HepG2 (cell line): ENCODE results near the gene CAPN8. TPM values are rescaled to one million over a fixed set of nuclear protein-coding genes. Genes with fewer than 3 reads are reported as not detected.
A peak's percentile ranks its signal among the peaks of the same experiment; 100 is the strongest.

ENCODE experiments used
- ATAD3A ChIP-seq: sonication (generic); formaldehyde crosslinking; IDR thresholded peaks from 2 replicates; pipeline ENCODE4 v1.4.0; 2020; ENCODE audit warnings: missing genetic modification reagents
- DNMT1 ChIP-seq: sonication (generic); formaldehyde crosslinking; IDR thresholded peaks from 2 replicates; pipeline ENCODE4 v1.5.1; 2020; ENCODE audit warnings: mild to moderate bottlenecking, missing genetic modification reagents
- DR1 ChIP-seq: sonication (generic); formaldehyde crosslinking; IDR thresholded peaks from 2 replicates; pipeline ENCODE4 v1.8.0; 2021; ENCODE audit warnings: mild to moderate bottlenecking, missing genetic modification reagents, inconsistent platforms
- E2F5 ChIP-seq: sonication (generic); formaldehyde crosslinking; conservative IDR thresholded peaks from 2 replicates; pipeline ENCODE4 v1.4.0; 2020; ENCODE audit warnings: missing genetic modification reagents
- GABPA ChIP-seq, 2 experiments: IDR thresholded peaks; 2 replicates each; pipeline ENCODE4 v1.6.1; 2011 to 2016; ENCODE audit warnings: low read depth in 2 of 2, low read length in 1 of 2, missing biosample characterization in 1 of 2, missing genetic modification characterization in 1 of 2
- GPBP1L1 ChIP-seq: sonication (generic); formaldehyde crosslinking; IDR thresholded peaks from 2 replicates; pipeline ENCODE4 v1.5.0; 2020; ENCODE audit warnings: mild to moderate bottlenecking, missing genetic modification reagents
- HNF1B ChIP-seq: sonication (generic); formaldehyde crosslinking; IDR thresholded peaks from 2 replicates; pipeline ENCODE4 v1.5.1; 2020; ENCODE audit warnings: mild to moderate bottlenecking, moderate library complexity, missing genetic modification reagents
- HOXA3 ChIP-seq: sonication (generic); formaldehyde crosslinking; IDR thresholded peaks from 2 replicates; pipeline ENCODE4 v1.5.0; 2020; ENCODE audit warnings: missing genetic modification reagents
- LCORL ChIP-seq, 2 experiments: fragments of 450-650 bp in 1 of 2; sonication (generic) in 1 of 2; formaldehyde crosslinking in 1 of 2; IDR thresholded peaks; 2 replicates each; pipeline versions ENCODE4 v1.5.0 to v1.6.1; 2017 to 2020; ENCODE audit warnings: antibody characterized with exemption in 1 of 2, missing genetic modification reagents in 1 of 2
- MLLT10 ChIP-seq: sonication (generic); formaldehyde crosslinking; IDR thresholded peaks from 2 replicates; pipeline ENCODE4 v1.4.0; 2020; ENCODE audit warnings: missing genetic modification reagents
- MTA3 ChIP-seq: sonication (generic); formaldehyde crosslinking; IDR thresholded peaks from 2 replicates; pipeline ENCODE4 v1.4.0; 2020; ENCODE audit warnings: missing genetic modification reagents
- NBN ChIP-seq: fragments of 450-650 bp; conservative IDR thresholded peaks from 2 replicates; pipeline ENCODE4 v1.6.1; 2017
- SMARCE1 ChIP-seq: fragments of 450-650 bp; IDR thresholded peaks from 2 replicates; pipeline ENCODE4 v1.6.1; 2017; ENCODE audit warnings: borderline replicate concordance
- SOX13 ChIP-seq, 3 experiments: fragments of 450-650 bp in 1 of 3; sonication (generic) in 1 of 3; formaldehyde crosslinking in 1 of 3; IDR thresholded peaks in 2 of 3; conservative IDR thresholded peaks in 1 of 3; 2 replicates each; pipeline versions ENCODE4 v1.5.0 to v1.6.1; 2016 to 2020; ENCODE audit warnings: antibody characterized with exemption in 1 of 3, mild to moderate bottlenecking in 1 of 3, missing compliant biosample characterization in 1 of 3, missing genetic modification reagents in 1 of 3, moderate library complexity in 1 of 3
- WIZ ChIP-seq: sonication (generic); formaldehyde crosslinking; IDR thresholded peaks from 2 replicates; pipeline ENCODE4 v1.5.1; 2020; ENCODE audit warnings: mild to moderate bottlenecking, missing genetic modification reagents
- ZNF264 ChIP-seq: sonication (generic); formaldehyde crosslinking; IDR thresholded peaks from 2 replicates; pipeline ENCODE4 v1.4.0; 2020; ENCODE audit warnings: missing genetic modification reagents
- ZNF431 ChIP-seq: sonication (generic); formaldehyde crosslinking; IDR thresholded peaks from 2 replicates; pipeline ENCODE4 v1.9.0; 2022; ENCODE audit warnings: missing genetic modification reagents, low read depth, mild to moderate bottlenecking, borderline replicate concordance
- ZNF44 ChIP-seq: sonication (generic); formaldehyde crosslinking; IDR thresholded peaks from 2 replicates; pipeline ENCODE4 v1.5.1; 2020; ENCODE audit warnings: mild to moderate bottlenecking, missing genetic modification reagents
- ZNF468 ChIP-seq: sonication (generic); formaldehyde crosslinking; IDR thresholded peaks from 2 replicates; pipeline ENCODE4 v1.8.0; 2022; ENCODE audit warnings: mild to moderate bottlenecking, moderate library complexity, missing genetic modification reagents
- ZNF496 ChIP-seq: sonication (generic); formaldehyde crosslinking; IDR thresholded peaks from 2 replicates; pipeline ENCODE4 v1.8.1; 2023; ENCODE audit warnings: mild to moderate bottlenecking, moderate library complexity, missing genetic modification reagents; ENCODE audit not compliant: insufficient replicate concordance
- ZNF652 ChIP-seq: IDR thresholded peaks from 2 replicates; pipeline ENCODE4 v1.6.1; 2016; ENCODE audit warnings: low read depth, borderline replicate concordance
- ZNF704 ChIP-seq: sonication (generic); formaldehyde crosslinking; IDR thresholded peaks from 2 replicates; pipeline ENCODE4 v1.8.1; 2023; ENCODE audit warnings: mild to moderate bottlenecking, inconsistent platforms, moderate library complexity, missing genetic modification reagents, borderline replicate concordance
- ZNF800 ChIP-seq: sonication (generic); formaldehyde crosslinking; IDR thresholded peaks from 2 replicates; pipeline ENCODE4 v1.4.0; 2020; ENCODE audit warnings: missing genetic modification reagents
- ZSCAN21 ChIP-seq: sonication (generic); formaldehyde crosslinking; IDR thresholded peaks from 2 replicates; pipeline ENCODE4 v1.8.0; 2022; ENCODE audit warnings: mild to moderate bottlenecking, missing genetic modification reagents, moderate library complexity, borderline replicate concordance
- polyA plus RNA-seq, 8 experiments: library from polyadenylated mRNA; depleted of rRNA in 3 of 8; stranded (reverse) in 7 of 8; unstranded in 1 of 8; fragments of >200 nt; fragmentation: Illumina TruSeq in 4 of 8; extraction: Trizol in 4 of 8; gene quantifications; 2 replicates each; pipeline versions ENCODE4 v1.2.1 to v1.2.3, GENCODE V29; 2011 to 2016; ENCODE audit warnings: low read depth in 4 of 8, missing spikeins in 1 of 8, mixed read lengths in 1 of 8; ENCODE audit not compliant: insufficient read depth in 1 of 8
- total RNA-seq, 5 experiments: library from RNA; depleted of rRNA; stranded (reverse); fragments of >200 nt; fragmentation: Illumina TruSeq; extraction: Trizol; gene quantifications; 2 replicates each; pipeline ENCODE4 v1.2.3, GENCODE V29; 2016; ENCODE audit warnings: low read depth in 1 of 5

The CAPN8 gene
- total and polyA plus RNA-seq, 2 of the 13 experiments (the other 11 are each of a cell fraction or from before 2014, with no cell fraction given), result 0.20 to 0.25 TPM

DNA sequence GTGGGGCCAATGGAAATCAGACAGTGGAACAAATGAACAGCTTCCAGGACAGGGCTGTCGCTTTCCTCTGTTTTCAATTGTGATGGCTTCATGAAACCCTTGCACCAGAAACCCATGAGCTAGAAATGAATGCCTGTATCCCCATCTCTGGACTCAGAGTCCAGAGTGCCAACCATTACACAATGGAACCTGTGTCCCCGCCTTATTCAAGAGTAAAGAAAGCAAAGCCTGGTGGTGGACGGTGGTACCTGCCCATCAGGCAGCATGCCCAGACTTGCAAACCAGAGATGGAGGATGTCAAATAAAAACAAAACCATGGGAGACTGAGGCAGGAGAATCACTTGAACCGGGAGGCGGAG, 42.5 kb upstream of the CAPN8 start (continued):
- TF ChIP-seq E2F5 (CRISPR knock-in tag) (no peak), NBN (no peak), WIZ (CRISPR knock-in tag) (0 out of 2 replicates have a peak, but pooled peaks have one; percentile 28), DR1 (CRISPR knock-in tag) (no peak), LCORL (IDR thresholded peaks at IDR 0.05) (0 out of 2 replicates have a peak, but pooled peaks have one; percentile 20), LCORL (CRISPR knock-in tag; IDR thresholded peaks at IDR 0.05) (peak; percentile 28; the same call in 1 of the 2 replicates), HOXA3 (CRISPR knock-in tag) (no peak; the same call in 1 of the 2 replicates), MLLT10 (CRISPR knock-in tag) (no peak), ZNF431 (CRISPR knock-in tag) (no peak), ZNF800 (no peak), ZNF468 (CRISPR knock-in tag) (no peak), MTA3 (CRISPR knock-in tag) (no peak), ZNF704 (CRISPR knock-in tag) (no peak), ATAD3A (CRISPR knock-in tag) (no peak), DNMT1 (CRISPR knock-in tag) (no peak), ZNF496 (CRISPR knock-in tag) (no peak), ZNF44 (no peak), ZSCAN21 (CRISPR knock-in tag) (no peak), GPBP1L1 (CRISPR knock-in tag) (no peak), HNF1B (CRISPR knock-in tag) (no peak), SOX13 (IDR thresholded peaks at IDR 0.05) (no peak), SOX13 (CRISPR knock-in tag; conservative IDR thresholded peaks at IDR 0.05 in 1 of 2, IDR thresholded peaks at IDR 0.05 in 1 of 2) (peak in 1 of 2 experiments; percentile 91; a peak in 2 of 4 replicates), SMARCE1 (no peak), ZNF264 (CRISPR knock-in tag) (no peak), ZNF652 (CRISPR knock-in tag) (no peak), GABPA (IDR thresholded peaks at IDR 0.05; ENCODE audit: low read depth, low read length) (no peak), GABPA (CRISPR knock-in tag; IDR thresholded peaks at IDR 0.05; ENCODE audit: low read depth) (no peak)
